Ishikawa (cell line): ENCODE results near the gene KRTAP9-9.

Experiments used
- CREB1 ChIP-seq: IDR thresholded peaks from 2 replicates; pipeline ENCODE4 v1.6.1; 2012; ENCODE audit warnings: low read depth
- EP300 ChIP-seq: IDR thresholded peaks from 2 replicates; pipeline ENCODE4 v1.6.1; 2012; ENCODE audit warnings: borderline replicate concordance
- NFIC ChIP-seq: IDR thresholded peaks from 2 replicates; pipeline ENCODE4 v1.6.1; 2012
- RAD21 ChIP-seq: IDR thresholded peaks from 2 replicates; pipeline ENCODE4 v1.6.1; 2012; ENCODE audit warnings: low read depth
- YY1 ChIP-seq: IDR thresholded peaks from 2 replicates; pipeline ENCODE4 v1.6.1; 2012; ENCODE audit warnings: low read depth
- ZBTB7A ChIP-seq: IDR thresholded peaks from 2 replicates; pipeline ENCODE4 v1.6.1; 2012; ENCODE audit warnings: low read depth

GRCh38 chr17:41278176-41278955 is 23.2 kb downstream of the KRTAP9-9 start:
- TF ChIP-seq NFIC (no peak), RAD21 (no peak), CREB1 (no peak), ZBTB7A (no peak), EP300 (no peak), YY1 (no peak)
